ENCODE results near the gene PLEKHM2. TPM values are rescaled to one million over a fixed set of nuclear protein-coding genes. Genes with fewer than 3 reads are reported as not detected.

Gene PLEKHM2
- polyA plus RNA-seq, 1 donor: 26.6 TPM

DNA sequence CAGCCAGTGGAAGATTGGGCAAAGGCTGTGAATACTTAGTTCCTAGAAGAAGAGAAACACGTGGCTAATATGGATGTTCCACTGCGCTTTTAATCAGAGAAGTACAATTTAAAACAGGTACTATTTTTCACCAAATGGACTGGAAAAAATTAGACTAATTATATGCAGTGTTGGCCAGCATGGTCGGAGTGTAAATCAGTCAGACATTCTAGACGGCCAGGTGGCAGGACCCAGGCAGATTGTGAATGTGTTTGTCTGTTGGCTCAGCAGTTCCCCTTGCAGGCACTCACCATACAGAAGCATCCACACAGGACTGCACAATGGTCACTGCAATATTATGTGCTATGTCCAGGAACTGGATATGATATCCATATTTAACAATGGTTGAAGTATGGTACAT, 28.0 kb downstream of the PLEKHM2 start:
- DNase-seq: no peak
- Histone ChIP-seq H3K36me3 (ENCODE audit: control insufficient read depth, insufficient read depth, low read length) (peaks cover 17% of the 10 kb centered on the region), H3K27ac (ENCODE audit: low read length) (no peak overlapping the region), H3K4me3 (ENCODE audit: low read length) (no peak overlapping the region), H3K9me3 (ENCODE audit: control insufficient read depth, low read depth, low read length) (no peaks in the 10 kb centered on the region), H3K4me1 (ENCODE audit: control insufficient read depth, insufficient read depth, low read length) (no peaks in the 10 kb centered on the region), H3K27me3 (ENCODE audit: control insufficient read depth, insufficient read depth, low read length) (no peaks in the 10 kb centered on the region)
- WGBS (ENCODE audit: insufficient coverage, low lambda C conversion rate): no CpG with 5 or more reads among the region's 4 CpGs

DNA sequence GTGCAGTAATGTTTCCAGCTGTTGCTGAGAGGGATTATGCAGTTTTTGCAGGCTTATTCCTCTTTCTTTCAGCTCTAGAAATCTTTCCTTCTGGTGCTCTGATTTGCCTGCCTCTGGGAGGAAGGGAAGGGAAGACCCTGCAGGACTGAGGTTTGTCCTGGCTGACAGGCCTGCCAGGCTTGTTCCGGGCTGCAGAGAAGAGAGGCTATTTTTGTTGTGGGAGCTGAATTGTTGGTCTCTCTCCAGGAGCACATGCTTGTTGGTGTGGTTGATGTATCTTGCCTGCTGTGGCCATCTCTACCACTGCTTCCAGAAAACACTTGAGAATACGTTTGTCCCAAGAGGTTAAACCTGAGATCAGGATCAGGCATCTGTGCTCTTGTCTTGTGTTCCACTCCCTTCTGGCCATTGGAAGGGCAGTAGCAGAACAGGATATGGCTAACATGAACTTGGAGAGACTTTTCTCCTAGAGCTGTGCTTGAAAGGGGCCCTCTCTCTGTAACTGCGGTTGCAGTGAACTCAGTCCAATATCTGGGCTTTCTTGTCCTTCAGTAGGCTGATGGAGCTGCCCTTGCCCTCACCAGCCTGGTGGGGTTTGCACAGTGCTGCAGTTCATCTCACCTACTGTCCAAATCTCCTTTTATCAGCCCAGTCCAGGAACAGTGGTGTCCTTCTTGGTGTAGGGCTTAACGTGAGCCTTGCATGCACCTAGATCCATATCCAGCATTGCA, 30.5 kb downstream of the PLEKHM2 start:
- Histone ChIP-seq H3K36me3 (ENCODE audit: control insufficient read depth, insufficient read depth, low read length) (peaks cover 36% of the 10 kb centered on the region), H3K4me1 (ENCODE audit: control insufficient read depth, insufficient read depth, low read length) (no peaks in the 10 kb centered on the region), H3K27ac (ENCODE audit: low read length) (no peak overlapping the region), H3K4me3 (ENCODE audit: low read length) (no peak overlapping the region), H3K27me3 (ENCODE audit: control insufficient read depth, insufficient read depth, low read length) (no peaks in the 10 kb centered on the region), H3K9me3 (ENCODE audit: control insufficient read depth, low read depth, low read length) (no peaks in the 10 kb centered on the region)
- DNase-seq: no peak
- WGBS (ENCODE audit: insufficient coverage, low lambda C conversion rate): no CpG with 5 or more reads among the region's 4 CpGs

- H3K27ac ChIP-seq (ENCODE audit: low read length): peak overlapping the region; percentile 45
- no peak for DNase-seq
- peaks cover 60% of the 10 kb centered on the region for H3K36me3 ChIP-seq (ENCODE audit: control insufficient read depth, insufficient read depth, low read length)
- H3K9me3 ChIP-seq (ENCODE audit: control insufficient read depth, low read depth, low read length): no peaks in the 10 kb centered on the region
- no CpG with 5 or more reads among the region's 11 CpGs for WGBS (ENCODE audit: insufficient coverage, low lambda C conversion rate)
- H3K4me1 ChIP-seq (ENCODE audit: control insufficient read depth, insufficient read depth, low read length): no peaks in the 10 kb centered on the region
- H3K27me3 ChIP-seq (ENCODE audit: control insufficient read depth, insufficient read depth, low read length): no peaks in the 10 kb centered on the region
- H3K4me3 ChIP-seq (ENCODE audit: low read length): no peak overlapping the region
Observed at GRCh38 chr1:15717418-15718125, 33.5 kb downstream of the PLEKHM2 start.

DNA sequence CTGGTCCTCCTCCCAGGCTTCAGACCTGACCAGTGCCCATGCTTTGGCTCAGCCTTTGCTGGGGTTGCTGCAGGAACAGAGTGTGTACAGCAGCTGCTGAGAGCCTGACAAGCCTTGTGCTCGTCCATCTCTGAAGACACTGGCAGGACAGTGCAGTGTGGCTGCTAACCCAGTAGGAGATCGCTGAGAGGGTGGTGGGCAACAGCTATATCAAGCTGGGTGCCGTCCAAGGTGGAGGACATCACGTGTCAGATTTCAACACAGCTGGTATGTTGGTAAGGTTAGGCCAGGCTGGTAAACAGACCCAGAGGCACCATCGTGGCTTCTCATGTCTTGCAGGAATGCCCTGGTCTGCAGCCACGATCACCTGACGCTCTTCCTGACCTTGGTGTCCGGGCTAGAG, 34.1 kb downstream of the PLEKHM2 start:
- Histone ChIP-seq H3K4me3 (ENCODE audit: low read length) (no peak overlapping the region), H3K36me3 (ENCODE audit: control insufficient read depth, insufficient read depth, low read length) (peaks cover 66% of the 10 kb centered on the region), H3K9me3 (ENCODE audit: control insufficient read depth, low read depth, low read length) (no peaks in the 10 kb centered on the region), H3K4me1 (ENCODE audit: control insufficient read depth, insufficient read depth, low read length) (no peaks in the 10 kb centered on the region), H3K27ac (ENCODE audit: low read length) (peak overlapping the region; percentile 22), H3K27me3 (ENCODE audit: control insufficient read depth, insufficient read depth, low read length) (no peaks in the 10 kb centered on the region)
- no CpG with 5 or more reads among the region's 8 CpGs for WGBS (ENCODE audit: insufficient coverage, low lambda C conversion rate)
- no peak for DNase-seq

DNA sequence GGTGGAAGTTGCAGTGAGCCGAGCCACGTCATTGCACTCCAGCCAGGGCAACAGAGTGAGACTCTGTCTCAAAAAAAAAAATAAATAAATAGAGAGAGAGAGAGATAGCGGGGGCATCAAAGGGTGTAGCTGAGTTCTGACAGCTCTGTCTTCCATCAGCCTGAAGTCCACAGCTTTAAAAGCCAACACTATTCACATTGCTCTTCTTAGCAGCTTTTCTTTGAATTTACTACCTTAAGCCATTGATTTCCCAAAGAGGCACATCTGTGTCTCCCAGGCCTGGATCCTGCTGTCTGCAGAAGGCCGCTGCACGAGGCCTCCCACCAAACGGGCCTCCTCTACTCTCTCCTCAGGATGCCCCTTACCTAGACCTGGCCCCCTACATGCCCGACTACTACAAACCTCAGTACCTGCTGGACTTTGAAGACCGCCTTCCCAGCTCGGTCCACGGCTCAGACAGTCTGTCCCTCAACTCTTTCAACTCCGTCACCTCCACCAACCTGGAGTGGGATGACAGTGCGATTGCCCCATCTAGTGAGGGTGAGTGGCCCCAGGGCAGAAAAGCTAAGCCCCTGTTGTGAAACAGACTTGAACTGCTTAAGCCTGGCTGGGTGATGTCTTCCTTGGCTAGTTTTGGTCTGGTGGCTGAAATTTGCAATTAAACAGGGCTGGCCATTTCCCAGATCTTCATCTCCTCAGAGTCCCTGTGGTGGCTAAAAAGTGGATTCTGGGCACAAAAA, 35.4 kb downstream of the PLEKHM2 start:
- DNase-seq: no peak
- Histone ChIP-seq H3K4me1 (ENCODE audit: control insufficient read depth, insufficient read depth, low read length) (no peaks in the 10 kb centered on the region), H3K27me3 (ENCODE audit: control insufficient read depth, insufficient read depth, low read length) (no peaks in the 10 kb centered on the region), H3K4me3 (ENCODE audit: low read length) (no peak overlapping the region), H3K27ac (ENCODE audit: low read length) (no peak overlapping the region), H3K36me3 (ENCODE audit: control insufficient read depth, insufficient read depth, low read length) (peaks cover 75% of the 10 kb centered on the region), H3K9me3 (ENCODE audit: control insufficient read depth, low read depth, low read length) (no peaks in the 10 kb centered on the region)
- WGBS (ENCODE audit: insufficient coverage, low lambda C conversion rate): no CpG with 5 or more reads among the region's 12 CpGs

DNA sequence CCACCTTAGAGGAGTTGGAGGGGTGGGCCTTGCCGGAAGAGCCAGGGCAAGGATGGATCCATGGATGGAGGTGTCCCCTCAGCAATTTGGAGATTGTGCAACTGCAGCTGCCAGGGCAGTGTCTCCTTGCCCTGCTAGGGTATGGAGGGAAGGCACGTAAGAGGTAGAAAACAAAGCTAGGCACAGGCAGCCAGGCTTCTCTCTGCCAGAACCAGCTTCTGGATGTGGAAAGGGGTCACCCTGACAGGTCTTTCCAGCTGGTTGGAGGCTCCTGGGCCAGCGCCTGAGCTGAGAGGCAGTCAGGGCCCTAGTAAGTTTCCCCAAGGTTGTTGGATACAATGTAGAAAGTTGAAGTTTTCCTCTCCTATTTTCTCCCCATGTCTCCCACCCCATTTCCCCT, 36.7 kb downstream of the PLEKHM2 start:
- Histone ChIP-seq H3K9me3 (ENCODE audit: control insufficient read depth, low read depth, low read length) (no peaks in the 10 kb centered on the region), H3K27ac (ENCODE audit: low read length) (no peak overlapping the region), H3K36me3 (ENCODE audit: control insufficient read depth, insufficient read depth, low read length) (peaks cover 87% of the 10 kb centered on the region), H3K4me1 (ENCODE audit: control insufficient read depth, insufficient read depth, low read length) (no peaks in the 10 kb centered on the region), H3K4me3 (ENCODE audit: low read length) (no peak overlapping the region), H3K27me3 (ENCODE audit: control insufficient read depth, insufficient read depth, low read length) (no peaks in the 10 kb centered on the region)
- no peak for DNase-seq
- no CpG with 5 or more reads among the region's 3 CpGs for WGBS (ENCODE audit: insufficient coverage, low lambda C conversion rate)

DNA sequence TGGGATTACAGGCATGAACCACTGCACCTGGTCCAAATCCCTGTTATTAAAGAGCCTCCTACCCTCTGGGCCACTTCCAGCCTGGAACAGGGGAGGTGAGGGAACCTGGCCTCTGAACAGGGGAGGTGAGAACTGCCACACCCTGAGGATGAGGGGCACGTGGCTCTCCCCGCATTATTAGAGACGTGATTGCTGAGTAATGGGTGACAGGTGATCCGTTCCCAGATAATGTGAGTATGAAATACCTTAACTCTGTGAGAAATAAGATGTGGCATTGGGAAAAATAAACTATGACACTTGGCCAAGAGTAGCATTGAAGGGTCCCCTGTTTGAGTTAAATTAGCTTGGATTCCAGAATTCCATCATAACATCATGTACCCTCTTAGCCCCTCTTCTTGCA, 38.3 kb downstream of the PLEKHM2 start:
- 100% methylated on average over 1 of the region's 4 CpGs for WGBS (ENCODE audit: insufficient coverage, low lambda C conversion rate)

DNA sequence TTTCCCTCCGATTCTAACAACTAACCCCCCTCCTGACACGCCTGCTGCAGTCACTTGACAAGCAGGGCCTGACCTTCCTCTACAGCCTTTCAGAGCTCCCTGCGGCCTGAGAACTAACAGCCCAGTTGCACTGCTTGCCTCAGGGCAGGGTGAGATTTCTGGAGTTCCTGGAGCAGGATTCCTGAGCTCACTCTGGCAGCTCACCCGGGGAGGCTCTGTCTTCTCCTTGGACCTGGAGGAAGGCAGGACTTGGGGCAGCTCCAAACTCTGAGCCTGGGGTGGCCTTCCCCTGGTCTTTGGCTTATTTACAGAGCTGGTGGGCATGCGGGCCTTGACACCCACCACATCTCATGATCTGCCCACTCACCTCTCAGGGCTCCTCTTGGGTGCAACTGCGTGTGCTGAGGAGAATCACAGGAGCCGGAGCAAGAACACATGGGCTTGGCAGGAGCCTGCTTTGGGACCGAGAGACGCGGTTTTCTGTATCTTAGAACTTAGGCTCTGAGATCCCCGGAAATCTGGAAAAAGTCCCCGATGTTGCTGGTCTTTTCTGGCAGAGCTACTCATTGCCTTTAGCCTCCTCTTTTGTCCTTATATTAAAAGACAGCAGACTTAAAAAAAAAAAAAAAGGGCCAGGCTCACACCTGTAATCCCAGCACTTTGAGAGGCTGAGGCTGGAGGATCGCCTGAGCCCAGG, 38.9 kb downstream of the PLEKHM2 start:
- WGBS (ENCODE audit: insufficient coverage, low lambda C conversion rate): no CpG with 5 or more reads among the region's 13 CpGs
- Histone ChIP-seq H3K4me3 (ENCODE audit: low read length) (no peak overlapping the region), H3K9me3 (ENCODE audit: control insufficient read depth, low read depth, low read length) (no peaks in the 10 kb centered on the region), H3K27ac (ENCODE audit: low read length) (no peak overlapping the region), H3K36me3 (ENCODE audit: control insufficient read depth, insufficient read depth, low read length) (peaks cover 87% of the 10 kb centered on the region), H3K4me1 (ENCODE audit: control insufficient read depth, insufficient read depth, low read length) (no peaks in the 10 kb centered on the region), H3K27me3 (ENCODE audit: control insufficient read depth, insufficient read depth, low read length) (no peaks in the 10 kb centered on the region)
- no peak for DNase-seq

More for the DNA sequence above, 38.3 kb downstream of the PLEKHM2 start:
- Histone ChIP-seq H3K4me3 (ENCODE audit: low read length) (no peak overlapping the region), H3K27me3 (ENCODE audit: control insufficient read depth, insufficient read depth, low read length) (no peaks in the 10 kb centered on the region), H3K27ac (ENCODE audit: low read length) (no peak overlapping the region), H3K9me3 (ENCODE audit: control insufficient read depth, low read depth, low read length) (no peaks in the 10 kb centered on the region), H3K4me1 (ENCODE audit: control insufficient read depth, insufficient read depth, low read length) (no peaks in the 10 kb centered on the region), H3K36me3 (ENCODE audit: control insufficient read depth, insufficient read depth, low read length) (peaks cover 87% of the 10 kb centered on the region)
- no peak for DNase-seq

DNA sequence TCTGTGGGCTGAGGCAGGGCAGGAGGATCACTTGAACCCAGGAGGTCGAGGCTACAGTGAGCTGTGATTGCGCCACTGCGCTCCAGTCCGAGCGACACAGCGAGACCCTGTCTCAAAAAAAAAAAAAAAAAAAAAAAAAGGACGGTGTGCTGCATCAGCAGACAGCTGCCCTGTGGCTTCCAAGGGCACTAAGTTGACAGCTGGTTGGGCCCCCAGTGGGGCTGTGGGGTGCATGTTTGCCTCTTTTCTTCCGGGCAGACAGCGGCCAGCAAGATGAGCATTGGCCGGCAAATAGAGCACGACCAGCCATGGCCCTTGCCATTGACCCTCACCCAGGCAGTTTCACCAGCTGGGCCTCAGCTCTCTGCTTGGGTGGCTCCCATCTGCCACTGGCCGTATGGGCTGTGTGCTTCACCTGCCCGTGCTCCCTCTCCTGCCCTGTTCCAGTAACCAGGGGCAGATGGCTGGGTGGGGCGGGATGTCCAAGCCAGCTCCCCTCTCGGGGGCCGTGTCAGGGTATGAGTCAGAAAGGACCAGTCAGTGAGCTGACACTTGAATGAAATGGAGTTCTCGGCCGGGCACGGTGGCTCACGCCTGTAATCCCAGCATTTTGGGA, 39.6 kb downstream of the PLEKHM2 start:
- no peak for DNase-seq
- no CpG with 5 or more reads among the region's 20 CpGs for WGBS (ENCODE audit: insufficient coverage, low lambda C conversion rate)
- H3K27ac ChIP-seq (ENCODE audit: low read length): no peak overlapping the region
- peaks cover 89% of the 10 kb centered on the region for H3K36me3 ChIP-seq (ENCODE audit: control insufficient read depth, insufficient read depth, low read length)
- no peaks in the 10 kb centered on the region for H3K27me3 ChIP-seq (ENCODE audit: control insufficient read depth, insufficient read depth, low read length)
- H3K4me1 ChIP-seq (ENCODE audit: control insufficient read depth, insufficient read depth, low read length): no peaks in the 10 kb centered on the region
- H3K4me3 ChIP-seq (ENCODE audit: low read length): no peak overlapping the region
- H3K9me3 ChIP-seq (ENCODE audit: control insufficient read depth, low read depth, low read length): no peaks in the 10 kb centered on the region
